Measurements from ENCODE around the gene AGXT. TPM values are rescaled to one million over a fixed set of nuclear protein-coding genes. Genes with fewer than 3 reads are reported as not detected.

AGXT gene
- polyA plus RNA-seq, 1 donor (not counting 4 experiments of a cell fraction or from before 2014, with no cell fraction given) = not detected

GRCh38 chr2:240876475-240877251 lies 8.0 kb downstream of the AGXT start:
- Histone ChIP-seq H3K4me2 (ENCODE audit: control insufficient read depth, extremely low read depth, insufficient read depth, low read depth, low read length) (no peak overlapping the region), H3K4me1 (ENCODE audit: control insufficient read depth, extremely low read depth, insufficient read depth, low read length) (no peaks in the 10 kb centered on the region), H3K9me3 (ENCODE audit: control insufficient read depth, low read depth, low read length) (no peaks in the 10 kb centered on the region), H3K9ac (ENCODE audit: control insufficient read depth, extremely low read depth, insufficient read depth, low read length) (no peak overlapping the region), H4K20me1 (ENCODE audit: control insufficient read depth, extremely low read depth, insufficient read depth, low read length) (no peaks in the 10 kb centered on the region), H3K27ac (ENCODE audit: control insufficient read depth, insufficient read depth, low read length) (no peak overlapping the region), H3K79me2 (ENCODE audit: control insufficient read depth, insufficient read depth, low read length) (no peaks in the 10 kb centered on the region), H3K4me3 (ENCODE audit: control insufficient read depth in 2 of 3, extremely low read depth in 1 of 3, insufficient read depth in 2 of 3, low read depth in 1 of 3, low read length in 3 of 3) (no peak overlapping the region), H3K9me1 (ENCODE audit: control insufficient read depth, extremely low read depth, insufficient read depth, low read length) (no peaks in the 10 kb centered on the region), H3K27me3 (ENCODE audit: control insufficient read depth, extremely low read depth, insufficient read depth, low read length) (peaks cover 3% of the 10 kb centered on the region), H2AFZ (ENCODE audit: control insufficient read depth, low read length) (no peak overlapping the region), H3K36me3 (ENCODE audit: control insufficient read depth in 2 of 2, extremely low read depth in 1 of 2, insufficient read depth in 2 of 2, low read length in 2 of 2) (no peaks in the 10 kb centered on the region)
- dilution Hi-C loops (cut with MboI; ENCODE audit: extremely low pct_ligation_motif_present, low sequenced_read_pairs) = no loop called here
- no peak for DNase-seq (ENCODE audit: low read depth, low spot score)
- TF ChIP-seq EZH2 (IDR thresholded peaks at IDR 0.05; ENCODE audit: low read length) = no peak
- no peak for TF ChIP-seq CTCF (optimal IDR thresholded peaks at IDR 0.05 in 1 of 3, IDR thresholded peaks at IDR 0.05 in 1 of 3, conservative IDR thresholded peaks at IDR 0.05 in 1 of 3; ENCODE audit: extremely low read depth in 1 of 3, insufficient read depth in 2 of 3, low read length in 3 of 3)
- no peak for FAIRE-seq

GRCh38 chr2:240877460-240878340 lies 9.1 kb downstream of the AGXT start:
- no peak overlapping the region for H3K4me3 ChIP-seq (ENCODE audit: control insufficient read depth in 2 of 3, extremely low read depth in 1 of 3, insufficient read depth in 2 of 3, low read depth in 1 of 3, low read length in 3 of 3)
- H3K9ac ChIP-seq (ENCODE audit: control insufficient read depth, extremely low read depth, insufficient read depth, low read length) = no peak overlapping the region
- DNase-seq (ENCODE audit: low read depth, low spot score) (no peak), FAIRE-seq (no peak)
- H3K9me1 ChIP-seq (ENCODE audit: control insufficient read depth, extremely low read depth, insufficient read depth, low read length) = no peaks in the 10 kb centered on the region
- TF ChIP-seq CTCF (optimal IDR thresholded peaks at IDR 0.05 in 1 of 3, IDR thresholded peaks at IDR 0.05 in 1 of 3, conservative IDR thresholded peaks at IDR 0.05 in 1 of 3; ENCODE audit: extremely low read depth in 1 of 3, insufficient read depth in 2 of 3, low read length in 3 of 3) (no peak), EZH2 (IDR thresholded peaks at IDR 0.05; ENCODE audit: low read length) (no peak)
- no peaks in the 10 kb centered on the region for H3K36me3 ChIP-seq (ENCODE audit: control insufficient read depth in 2 of 2, extremely low read depth in 1 of 2, insufficient read depth in 2 of 2, low read length in 2 of 2)
- no peaks in the 10 kb centered on the region for H3K4me1 ChIP-seq (ENCODE audit: control insufficient read depth, extremely low read depth, insufficient read depth, low read length)
- H3K27ac ChIP-seq (ENCODE audit: control insufficient read depth, insufficient read depth, low read length) = no peak overlapping the region
- no peak overlapping the region for H3K4me2 ChIP-seq (ENCODE audit: control insufficient read depth, extremely low read depth, insufficient read depth, low read depth, low read length)
- H2AFZ ChIP-seq (ENCODE audit: control insufficient read depth, low read length) = no peak overlapping the region
- H3K9me3 ChIP-seq (ENCODE audit: control insufficient read depth, low read depth, low read length) = no peaks in the 10 kb centered on the region
- dilution Hi-C loops (cut with MboI; ENCODE audit: extremely low pct_ligation_motif_present, low sequenced_read_pairs) = no loop called here
- H3K79me2 ChIP-seq (ENCODE audit: control insufficient read depth, insufficient read depth, low read length) = no peaks in the 10 kb centered on the region
- H4K20me1 ChIP-seq (ENCODE audit: control insufficient read depth, extremely low read depth, insufficient read depth, low read length) = no peaks in the 10 kb centered on the region
- H3K27me3 ChIP-seq (ENCODE audit: control insufficient read depth, extremely low read depth, insufficient read depth, low read length) = no peaks in the 10 kb centered on the region
